Activated CD4-positive, CD25-positive, alpha-beta regulatory T cell treated with anti-CD3 and anti-CD28 coated beads, Interleukin-2, amount 50 U/mL, for 24 hours (primary cell): ENCODE data around the gene RPTOR.
"Not testable (repeated sequence)": the region's sequence is repeated elsewhere in the genome, so short reads cannot be mapped to it uniquely, and the experiment has no call there.

Source experiments
- ATAC-seq, 2 donors: fragments of 150-1000 bp; cut with Tn5 transposase; one replicate each; pipeline ENCODE4 v1.10.0; 2021; ENCODE audit warnings: mild to moderate bottlenecking in 1 of 2, moderate library complexity in 1 of 2

The RPTOR gene

GRCh38 chr17:80513201-80513600 lies 31.4 kb upstream of the RPTOR start:
- no peak for ATAC-seq

- ATAC-seq, result no peak
Measured at GRCh38 chr17:80513892-80514291, 30.7 kb upstream of the RPTOR start.

GRCh38 chr17:80516171-80516932 lies 28.3 kb upstream of the RPTOR start:
- no peak for ATAC-seq

- no peak for ATAC-seq
Measured at GRCh38 chr17:80517641-80518040, 27.0 kb upstream of the RPTOR start.

- no peak for ATAC-seq
Measured at GRCh38 chr17:80518392-80518791, 26.2 kb upstream of the RPTOR start.

GRCh38 chr17:80519091-80519781 lies 25.4 kb upstream of the RPTOR start:
- no peak for ATAC-seq

- no peak for ATAC-seq
Measured at GRCh38 chr17:80520810-80521455, 23.7 kb upstream of the RPTOR start.

- ATAC-seq, result no peak
Measured at GRCh38 chr17:80523054-80523744, 21.4 kb upstream of the RPTOR start.

- ATAC-seq, result no peak
Measured at GRCh38 chr17:80523956-80524712, 20.5 kb upstream of the RPTOR start.

GRCh38 chr17:80526116-80526910 lies 18.3 kb upstream of the RPTOR start:
- no peak for ATAC-seq

GRCh38 chr17:80527016-80527645 lies 17.5 kb upstream of the RPTOR start:
- no peak for ATAC-seq

- no peak for ATAC-seq
Measured at GRCh38 chr17:80528536-80528935, 16.1 kb upstream of the RPTOR start.

- ATAC-seq, result no peak
Measured at GRCh38 chr17:80529104-80529903, 15.3 kb upstream of the RPTOR start.

GRCh38 chr17:80529904-80530292 lies 14.7 kb upstream of the RPTOR start:
- ATAC-seq, result no peak

- ATAC-seq, result no peak
Measured at GRCh38 chr17:80531400-80531799, 13.2 kb upstream of the RPTOR start.

- not testable (repeated sequence) for ATAC-seq
Measured at GRCh38 chr17:80537386-80537785, 7.3 kb upstream of the RPTOR start.

- ATAC-seq, result no peak
Measured at GRCh38 chr17:80538484-80538883, 6.2 kb upstream of the RPTOR start.

- no peak for ATAC-seq
Measured at GRCh38 chr17:80539022-80539641, 5.5 kb upstream of the RPTOR start.

- no peak for ATAC-seq
Measured at GRCh38 chr17:80545499-80545826, 825 bp downstream of the RPTOR start.

- ATAC-seq, result no peak
Measured at GRCh38 chr17:80546267-80546666, 1.6 kb downstream of the RPTOR start.
